Neural crest cell (in vitro differentiated cells): ENCODE measurements around the gene DOCK4. TPM values are rescaled to one million over a fixed set of nuclear protein-coding genes. Genes with fewer than 3 reads are reported as not detected.

Source experiments
- DNase-seq: peaks from one replicate; pipeline ENCODE4 v3.0.0; 2021; ENCODE audit warnings: low read depth, mixed read lengths, low spot score
- H3K27ac Mint-ChIP-seq: one replicate; pipeline ENCODE4 v1.8.0; 2021; ENCODE audit warnings: mild to moderate bottlenecking, mixed read lengths; ENCODE audit not compliant: unreplicated experiment
- H3K27me3 Mint-ChIP-seq: 2 replicates; pipeline ENCODE4 v1.8.0; 2021; ENCODE audit warnings: low read depth, mild to moderate bottlenecking, mixed read lengths
- H3K36me3 Mint-ChIP-seq: 2 replicates; pipeline ENCODE4 v1.8.0; 2021; ENCODE audit warnings: low read depth, mild to moderate bottlenecking, mixed read lengths
- H3K4me1 Mint-ChIP-seq: 2 replicates; pipeline ENCODE4 v1.8.0; 2021; ENCODE audit warnings: mixed read lengths
- H3K4me3 Mint-ChIP-seq: one replicate; pipeline ENCODE4 v1.8.0; 2021; ENCODE audit warnings: mild to moderate bottlenecking, mixed read lengths
- H3K9me3 Mint-ChIP-seq: 2 replicates; pipeline ENCODE4 v1.8.0; 2021; ENCODE audit warnings: mixed read lengths
- CTCF ChIP-seq: fragments of 200-600 bp; sonication (generic); conservative IDR thresholded peaks from 2 replicates; pipeline ENCODE4 v1.5.0; 2021; ENCODE audit warnings: antibody characterized with exemption, mild to moderate bottlenecking
- total RNA-seq: library from RNA; stranded (reverse); gene quantifications from 2 replicates; pipeline ENCODE4 v1.2.1, GENCODE V29; 2021

DOCK4 gene
- total RNA-seq, 1 donor from 2014 or later = 15.3 TPM

GRCh38 chr7:112050250-112050881 lies 155.8 kb downstream of the DOCK4 start:
- no peak for DNase-seq
- Mint-ChIP-seq H3K4me1 (no peaks in the 10 kb centered on the region), H3K27ac (no peak overlapping the region), H3K4me3 (no peak overlapping the region), H3K36me3 (peaks cover 5% of the 10 kb centered on the region), H3K27me3 (no peaks in the 10 kb centered on the region), H3K9me3 (peaks cover 3% of the 10 kb centered on the region)
- no peak for TF ChIP-seq CTCF

GRCh38 chr7:112049555-112050249 lies 156.5 kb downstream of the DOCK4 start:
- no peak for DNase-seq
- Mint-ChIP-seq H3K4me1 (no peaks in the 10 kb centered on the region), H3K36me3 (peaks cover 5% of the 10 kb centered on the region), H3K9me3 (peaks cover 3% of the 10 kb centered on the region), H3K27me3 (no peaks in the 10 kb centered on the region), H3K4me3 (no peak overlapping the region), H3K27ac (no peak overlapping the region)
- no peak for TF ChIP-seq CTCF

GRCh38 chr7:112047421-112047820 lies 158.8 kb downstream of the DOCK4 start:
- no peak overlapping the region for H3K27ac Mint-ChIP-seq
- no peak for DNase-seq
- no peak for TF ChIP-seq CTCF
- no peaks in the 10 kb centered on the region for H3K27me3 Mint-ChIP-seq
- H3K36me3 Mint-ChIP-seq = peaks cover 5% of the 10 kb centered on the region
- H3K4me3 Mint-ChIP-seq = no peak overlapping the region
- no peaks in the 10 kb centered on the region for H3K4me1 Mint-ChIP-seq
- peaks cover 6% of the 10 kb centered on the region for H3K9me3 Mint-ChIP-seq

GRCh38 chr7:112045222-112045621 lies 161.0 kb downstream of the DOCK4 start:
- TF ChIP-seq CTCF = no peak
- H3K4me1 Mint-ChIP-seq = no peaks in the 10 kb centered on the region
- no peak overlapping the region for H3K27ac Mint-ChIP-seq
- DNase-seq = no peak
- H3K27me3 Mint-ChIP-seq = no peaks in the 10 kb centered on the region
- peaks cover 6% of the 10 kb centered on the region for H3K9me3 Mint-ChIP-seq
- no peak overlapping the region for H3K4me3 Mint-ChIP-seq
- peaks cover 5% of the 10 kb centered on the region for H3K36me3 Mint-ChIP-seq

- H3K27me3 Mint-ChIP-seq = no peaks in the 10 kb centered on the region
- no peaks in the 10 kb centered on the region for H3K4me1 Mint-ChIP-seq
- no peak for DNase-seq
- peaks cover 6% of the 10 kb centered on the region for H3K9me3 Mint-ChIP-seq
- peak overlapping the region; percentile 60 for H3K27ac Mint-ChIP-seq
- TF ChIP-seq CTCF = no peak
- peaks cover 5% of the 10 kb centered on the region for H3K36me3 Mint-ChIP-seq
- H3K4me3 Mint-ChIP-seq = no peak overlapping the region
These were observed 163.6 kb downstream of the DOCK4 start for GRCh38 chr7:112042631-112043030.
